SK-N-SH treated with all-trans-retinoic acid at 6 μM for 48 hours (cell line): ENCODE results near the gene SPAG9.

Experiments used
- ATAC-seq: fragments of 200-7000 bp; cut with Tn5 transposase; 3 replicates; pipeline ENCODE4 v1.9.1; 2020; ENCODE audit warnings: mild to moderate bottlenecking, moderate library complexity
- ARNTL ChIP-seq: fragments of 450-650 bp; formaldehyde crosslinking; IDR thresholded peaks from 2 replicates; pipeline ENCODE4 v1.5.0; 2020; ENCODE audit warnings: low read depth, mild to moderate bottlenecking, moderate library complexity, borderline replicate concordance
- BACH2 ChIP-seq: fragments of 250-450 bp; sonication (Bioruptor Pico); IDR thresholded peaks from 2 replicates; pipeline ENCODE4 v1.9.0; 2021; ENCODE audit warnings: mild to moderate bottlenecking, borderline replicate concordance
- CSDC2 ChIP-seq: fragments of 250-450 bp; sonication (Bioruptor Pico); IDR thresholded peaks from 2 replicates; pipeline ENCODE4 v1.5.0; 2020; ENCODE audit warnings: mild to moderate bottlenecking, moderate library complexity
- ESRRG ChIP-seq: fragments of 250-450 bp; sonication (Bioruptor Pico); IDR thresholded peaks from 2 replicates; pipeline ENCODE4 v1.6.1; 2021; ENCODE audit warnings: mild to moderate bottlenecking
- GLIS3 ChIP-seq: fragments of 250-450 bp; sonication (Bioruptor Pico); IDR thresholded peaks from 2 replicates; pipeline ENCODE4 v1.5.0; 2020; ENCODE audit warnings: mild to moderate bottlenecking, moderate library complexity
- ISL1 ChIP-seq: fragments of 250-450 bp; sonication (Bioruptor Pico); IDR thresholded peaks from 2 replicates; pipeline ENCODE4 v2.1.2; 2022; ENCODE audit warnings: mild to moderate bottlenecking, moderate library complexity
- PPARA ChIP-seq: fragments of 250-450 bp; sonication (Bioruptor Pico); IDR thresholded peaks from 2 replicates; pipeline ENCODE4 v1.5.0; 2020; ENCODE audit warnings: mild to moderate bottlenecking, borderline replicate concordance
- SNAI2 ChIP-seq: fragments of 250-450 bp; sonication (Bioruptor Pico); IDR thresholded peaks from 2 replicates; pipeline ENCODE4 v1.5.0; 2020; ENCODE audit warnings: mild to moderate bottlenecking, moderate library complexity
- TCF4 ChIP-seq: fragments of 250-450 bp; sonication (Bioruptor Pico); IDR thresholded peaks from 2 replicates; pipeline ENCODE4 v1.8.0; 2021; ENCODE audit warnings: mild to moderate bottlenecking, moderate library complexity, borderline replicate concordance
- TOX ChIP-seq: fragments of 250-450 bp; sonication (Bioruptor Pico); IDR thresholded peaks from 2 replicates; pipeline ENCODE4 v1.8.0; 2021; ENCODE audit warnings: mild to moderate bottlenecking, moderate library complexity, borderline replicate concordance
- ZC3H10 ChIP-seq: fragments of 250-450 bp; sonication (Bioruptor Pico); IDR thresholded peaks from 2 replicates; pipeline ENCODE4 v1.5.1; 2021; ENCODE audit warnings: mild to moderate bottlenecking, moderate library complexity
- ZFP3 ChIP-seq: fragments of 250-450 bp; sonication (Bioruptor Pico); IDR thresholded peaks from 2 replicates; pipeline ENCODE4 v1.5.0; 2020; ENCODE audit warnings: mild to moderate bottlenecking, moderate library complexity
- ZFP30 ChIP-seq: fragments of 450-650 bp; formaldehyde crosslinking; IDR thresholded peaks from 2 replicates; pipeline ENCODE4 v1.5.0; 2022; ENCODE audit warnings: mild to moderate bottlenecking, moderate library complexity
- ZNF565 ChIP-seq: fragments of 450-650 bp; formaldehyde crosslinking; conservative IDR thresholded peaks from 2 replicates; pipeline ENCODE4 v1.5.0; 2020; ENCODE audit warnings: low read depth, mild to moderate bottlenecking, moderate library complexity
- ZNF70 ChIP-seq: fragments of 450-650 bp; formaldehyde crosslinking; IDR thresholded peaks from 2 replicates; pipeline ENCODE4 v1.5.0; 2020; ENCODE audit warnings: mild to moderate bottlenecking, moderate library complexity
- ZNF8 ChIP-seq: fragments of 450-650 bp; formaldehyde crosslinking; IDR thresholded peaks from 2 replicates; pipeline ENCODE4 v1.5.0; 2020; ENCODE audit warnings: mild to moderate bottlenecking, moderate library complexity
- TF ChIP-seq, protein P1 (sequence below): fragments of 250-450 bp; sonication (Bioruptor Pico); IDR thresholded peaks from 2 replicates; pipeline ENCODE4 v1.5.1; 2020; ENCODE audit warnings: low read depth, mild to moderate bottlenecking, moderate library complexity
- TF ChIP-seq, protein P2 (sequence below): fragments of 250-450 bp; sonication (Bioruptor Pico); IDR thresholded peaks from 2 replicates; pipeline ENCODE4 v1.8.0; 2021; ENCODE audit warnings: low read depth, mild to moderate bottlenecking, moderate library complexity, borderline replicate concordance
- TF ChIP-seq, protein P3 (sequence below): fragments of 250-450 bp; sonication (Bioruptor Pico); IDR thresholded peaks from 2 replicates; pipeline ENCODE4 v1.5.0; 2020; ENCODE audit warnings: mild to moderate bottlenecking, moderate library complexity
- TF ChIP-seq, protein P4 (sequence below): fragments of 250-450 bp; sonication (Bioruptor Pico); IDR thresholded peaks from 2 replicates; pipeline ENCODE4 v1.8.0; 2020; ENCODE audit warnings: mild to moderate bottlenecking, moderate library complexity, borderline replicate concordance

Gene SPAG9

DNA sequence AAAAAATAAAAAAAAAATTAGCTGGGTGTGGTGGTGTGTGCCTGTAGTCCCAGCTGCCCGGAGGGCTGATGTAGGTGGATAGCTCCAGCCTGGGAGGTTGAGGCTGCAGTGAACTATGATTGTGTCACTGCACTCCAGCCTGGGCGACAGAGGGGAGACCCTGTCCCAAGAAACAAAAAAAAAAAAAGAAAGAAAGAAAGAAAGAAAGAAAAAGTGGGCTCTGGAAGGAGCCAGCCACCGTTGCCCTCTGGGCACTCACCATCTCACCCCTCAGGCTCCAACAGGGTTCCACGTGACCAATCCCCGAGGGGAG, 167.2 kb downstream of the SPAG9 start:
- ATAC-seq, result no peak
- TF ChIP-seq BACH2 (CRISPR knock-in tag) (no peak), ZFP3 (no peak), ZNF8 (no peak), GLIS3 (CRISPR knock-in tag) (no peak), PPARA (no peak), ZFP30 (CRISPR knock-in tag) (no peak), ESRRG (CRISPR knock-in tag) (no peak), ZC3H10 (CRISPR knock-in tag) (no peak), TCF4 (CRISPR knock-in tag) (no peak), ZNF70 (CRISPR knock-in tag) (no peak), CSDC2 (CRISPR knock-in tag) (no peak), ISL1 (CRISPR knock-in tag) (no peak)
- TF ChIP-seq, protein P1, sequence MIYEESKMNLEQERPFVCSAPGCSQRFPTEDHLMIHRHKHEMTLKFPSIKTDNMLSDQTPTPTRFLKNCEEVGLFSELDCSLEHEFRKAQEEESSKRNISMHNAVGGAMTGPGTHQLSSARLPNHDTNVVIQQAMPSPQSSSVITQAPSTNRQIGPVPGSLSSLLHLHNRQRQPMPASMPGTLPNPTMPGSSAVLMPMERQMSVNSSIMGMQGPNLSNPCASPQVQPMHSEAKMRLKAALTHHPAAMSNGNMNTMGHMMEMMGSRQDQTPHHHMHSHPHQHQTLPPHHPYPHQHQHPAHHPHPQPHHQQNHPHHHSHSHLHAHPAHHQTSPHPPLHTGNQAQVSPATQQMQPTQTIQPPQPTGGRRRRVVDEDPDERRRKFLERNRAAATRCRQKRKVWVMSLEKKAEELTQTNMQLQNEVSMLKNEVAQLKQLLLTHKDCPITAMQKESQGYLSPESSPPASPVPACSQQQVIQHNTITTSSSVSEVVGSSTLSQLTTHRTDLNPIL (CRISPR knock-in tag), result no peak
- TF ChIP-seq, protein P2, sequence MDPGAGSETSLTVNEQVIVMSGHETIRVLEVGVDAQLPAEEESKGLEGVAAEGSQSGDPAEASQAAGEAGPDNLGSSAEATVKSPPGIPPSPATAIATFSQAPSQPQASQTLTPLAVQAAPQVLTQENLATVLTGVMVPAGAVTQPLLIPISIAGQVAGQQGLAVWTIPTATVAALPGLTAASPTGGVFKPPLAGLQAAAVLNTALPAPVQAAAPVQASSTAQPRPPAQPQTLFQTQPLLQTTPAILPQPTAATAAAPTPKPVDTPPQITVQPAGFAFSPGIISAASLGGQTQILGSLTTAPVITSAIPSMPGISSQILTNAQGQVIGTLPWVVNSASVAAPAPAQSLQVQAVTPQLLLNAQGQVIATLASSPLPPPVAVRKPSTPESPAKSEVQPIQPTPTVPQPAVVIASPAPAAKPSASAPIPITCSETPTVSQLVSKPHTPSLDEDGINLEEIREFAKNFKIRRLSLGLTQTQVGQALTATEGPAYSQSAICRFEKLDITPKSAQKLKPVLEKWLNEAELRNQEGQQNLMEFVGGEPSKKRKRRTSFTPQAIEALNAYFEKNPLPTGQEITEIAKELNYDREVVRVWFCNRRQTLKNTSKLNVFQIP (CRISPR knock-in tag), result no peak
- TF ChIP-seq, protein P3, sequence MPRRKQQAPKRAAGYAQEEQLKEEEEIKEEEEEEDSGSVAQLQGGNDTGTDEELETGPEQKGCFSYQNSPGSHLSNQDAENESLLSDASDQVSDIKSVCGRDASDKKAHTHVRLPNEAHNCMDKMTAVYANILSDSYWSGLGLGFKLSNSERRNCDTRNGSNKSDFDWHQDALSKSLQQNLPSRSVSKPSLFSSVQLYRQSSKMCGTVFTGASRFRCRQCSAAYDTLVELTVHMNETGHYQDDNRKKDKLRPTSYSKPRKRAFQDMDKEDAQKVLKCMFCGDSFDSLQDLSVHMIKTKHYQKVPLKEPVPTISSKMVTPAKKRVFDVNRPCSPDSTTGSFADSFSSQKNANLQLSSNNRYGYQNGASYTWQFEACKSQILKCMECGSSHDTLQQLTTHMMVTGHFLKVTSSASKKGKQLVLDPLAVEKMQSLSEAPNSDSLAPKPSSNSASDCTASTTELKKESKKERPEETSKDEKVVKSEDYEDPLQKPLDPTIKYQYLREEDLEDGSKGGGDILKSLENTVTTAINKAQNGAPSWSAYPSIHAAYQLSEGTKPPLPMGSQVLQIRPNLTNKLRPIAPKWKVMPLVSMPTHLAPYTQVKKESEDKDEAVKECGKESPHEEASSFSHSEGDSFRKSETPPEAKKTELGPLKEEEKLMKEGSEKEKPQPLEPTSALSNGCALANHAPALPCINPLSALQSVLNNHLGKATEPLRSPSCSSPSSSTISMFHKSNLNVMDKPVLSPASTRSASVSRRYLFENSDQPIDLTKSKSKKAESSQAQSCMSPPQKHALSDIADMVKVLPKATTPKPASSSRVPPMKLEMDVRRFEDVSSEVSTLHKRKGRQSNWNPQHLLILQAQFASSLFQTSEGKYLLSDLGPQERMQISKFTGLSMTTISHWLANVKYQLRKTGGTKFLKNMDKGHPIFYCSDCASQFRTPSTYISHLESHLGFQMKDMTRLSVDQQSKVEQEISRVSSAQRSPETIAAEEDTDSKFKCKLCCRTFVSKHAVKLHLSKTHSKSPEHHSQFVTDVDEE (CRISPR knock-in tag), result no peak

DNA sequence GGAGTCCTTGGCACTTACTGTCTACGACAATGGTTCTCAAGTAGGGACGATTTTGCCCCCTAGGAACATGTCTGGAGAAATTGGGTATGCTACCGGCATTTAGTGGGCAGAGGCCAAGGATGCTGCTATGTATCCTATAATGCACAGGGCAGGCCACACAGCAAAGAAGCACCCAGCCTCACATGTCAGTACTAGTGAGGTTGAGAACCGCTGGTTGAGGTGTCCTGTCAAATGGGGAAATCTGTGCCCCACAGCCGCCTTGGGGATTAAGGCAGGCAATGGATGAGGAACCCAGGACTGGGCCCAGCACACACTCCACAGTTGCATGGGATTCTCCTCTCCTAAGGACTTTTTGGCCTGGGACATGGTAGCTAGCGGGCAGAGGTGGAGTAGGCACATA, 167.8 kb downstream of the SPAG9 start:
- TF ChIP-seq ZNF565 (CRISPR knock-in tag) (no peak), GLIS3 (CRISPR knock-in tag) (no peak), BACH2 (CRISPR knock-in tag) (no peak), ESRRG (CRISPR knock-in tag) (no peak), ARNTL (CRISPR knock-in tag) (no peak), TOX (no peak), ISL1 (CRISPR knock-in tag) (no peak), SNAI2 (CRISPR knock-in tag) (no peak), ZC3H10 (CRISPR knock-in tag) (no peak), CSDC2 (CRISPR knock-in tag) (no peak), ZFP30 (CRISPR knock-in tag) (no peak), ZFP3 (no peak), PPARA (no peak), ZNF70 (CRISPR knock-in tag) (no peak)
- TF ChIP-seq, protein P4, sequence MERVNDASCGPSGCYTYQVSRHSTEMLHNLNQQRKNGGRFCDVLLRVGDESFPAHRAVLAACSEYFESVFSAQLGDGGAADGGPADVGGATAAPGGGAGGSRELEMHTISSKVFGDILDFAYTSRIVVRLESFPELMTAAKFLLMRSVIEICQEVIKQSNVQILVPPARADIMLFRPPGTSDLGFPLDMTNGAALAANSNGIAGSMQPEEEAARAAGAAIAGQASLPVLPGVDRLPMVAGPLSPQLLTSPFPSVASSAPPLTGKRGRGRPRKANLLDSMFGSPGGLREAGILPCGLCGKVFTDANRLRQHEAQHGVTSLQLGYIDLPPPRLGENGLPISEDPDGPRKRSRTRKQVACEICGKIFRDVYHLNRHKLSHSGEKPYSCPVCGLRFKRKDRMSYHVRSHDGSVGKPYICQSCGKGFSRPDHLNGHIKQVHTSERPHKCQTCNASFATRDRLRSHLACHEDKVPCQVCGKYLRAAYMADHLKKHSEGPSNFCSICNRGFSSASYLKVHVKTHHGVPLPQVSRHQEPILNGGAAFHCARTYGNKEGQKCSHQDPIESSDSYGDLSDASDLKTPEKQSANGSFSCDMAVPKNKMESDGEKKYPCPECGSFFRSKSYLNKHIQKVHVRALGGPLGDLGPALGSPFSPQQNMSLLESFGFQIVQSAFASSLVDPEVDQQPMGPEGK (CRISPR knock-in tag), result no peak
- TF ChIP-seq, protein P1 (CRISPR knock-in tag), result no peak
- TF ChIP-seq, protein P2 (CRISPR knock-in tag), result no peak
- TF ChIP-seq, protein P3 (CRISPR knock-in tag), result no peak
- no peak for ATAC-seq
